Tibial nerve (tissue), 4 donors: Measurements from ENCODE around the gene EPSTI1.

Source experiments
- CTCF ChIP-seq, 5 experiments: fragments of 200-600 bp in 3 of 5; fragments of 450-650 bp in 2 of 5; sonication (generic) in 3 of 5; IDR thresholded peaks; one replicate each; pipeline ENCODE4 v1.5.1; 2016 to 2019; ENCODE audit warnings: antibody characterized with exemption in 5 of 5, mild to moderate bottlenecking in 3 of 5, moderate library complexity in 2 of 5
- EP300 ChIP-seq, 2 donors: sonication (generic); formaldehyde crosslinking; IDR thresholded peaks; one replicate each; pipeline ENCODE4 v1.6.1; 2017; ENCODE audit warnings: antibody characterized with exemption in 2 of 2, mild to moderate bottlenecking in 1 of 2
- POLR2A ChIP-seq, 2 donors: fragments of 450-650 bp; IDR thresholded peaks; one replicate each; pipeline ENCODE4 v1.6.1; 2017; ENCODE audit warnings: antibody characterized with exemption in 2 of 2, mild to moderate bottlenecking in 2 of 2, moderate library complexity in 2 of 2

GRCh38 chr13:42880056-42880605, 111.9 kb downstream of the EPSTI1 start:
- TF ChIP-seq CTCF (IDR thresholded peaks at IDR 0.05) (no peak), POLR2A (IDR thresholded peaks at IDR 0.05) (no peak), EP300 (IDR thresholded peaks at IDR 0.05) (no peak)
